Stimulated activated CD8-positive, alpha-beta memory T cell treated with anti-CD3 and anti-CD28 coated beads, Interleukin-7, amount 100 ng/mL, for 4 hours (primary cell): ENCODE data around the gene FAM20C.
"Not testable (repeated sequence)": the region's sequence is repeated elsewhere in the genome, so short reads cannot be mapped to it uniquely, and the experiment has no call there.

Source experiments
- DNase-seq, 2 donors: peaks; one replicate each; pipeline ENCODE4 v3.0.0-alpha.2; 2020; ENCODE audit warnings: low read depth in 2 of 2

FAM20C gene

GRCh38 chr7:259191-259505 lies 66.8 kb downstream of the FAM20C start:
- no peak for DNase-seq

- DNase-seq = no peak
These were observed 67.5 kb downstream of the FAM20C start for GRCh38 chr7:259751-260405.

- DNase-seq = no peak
These were observed 68.3 kb downstream of the FAM20C start for GRCh38 chr7:260441-261281.

DNA sequence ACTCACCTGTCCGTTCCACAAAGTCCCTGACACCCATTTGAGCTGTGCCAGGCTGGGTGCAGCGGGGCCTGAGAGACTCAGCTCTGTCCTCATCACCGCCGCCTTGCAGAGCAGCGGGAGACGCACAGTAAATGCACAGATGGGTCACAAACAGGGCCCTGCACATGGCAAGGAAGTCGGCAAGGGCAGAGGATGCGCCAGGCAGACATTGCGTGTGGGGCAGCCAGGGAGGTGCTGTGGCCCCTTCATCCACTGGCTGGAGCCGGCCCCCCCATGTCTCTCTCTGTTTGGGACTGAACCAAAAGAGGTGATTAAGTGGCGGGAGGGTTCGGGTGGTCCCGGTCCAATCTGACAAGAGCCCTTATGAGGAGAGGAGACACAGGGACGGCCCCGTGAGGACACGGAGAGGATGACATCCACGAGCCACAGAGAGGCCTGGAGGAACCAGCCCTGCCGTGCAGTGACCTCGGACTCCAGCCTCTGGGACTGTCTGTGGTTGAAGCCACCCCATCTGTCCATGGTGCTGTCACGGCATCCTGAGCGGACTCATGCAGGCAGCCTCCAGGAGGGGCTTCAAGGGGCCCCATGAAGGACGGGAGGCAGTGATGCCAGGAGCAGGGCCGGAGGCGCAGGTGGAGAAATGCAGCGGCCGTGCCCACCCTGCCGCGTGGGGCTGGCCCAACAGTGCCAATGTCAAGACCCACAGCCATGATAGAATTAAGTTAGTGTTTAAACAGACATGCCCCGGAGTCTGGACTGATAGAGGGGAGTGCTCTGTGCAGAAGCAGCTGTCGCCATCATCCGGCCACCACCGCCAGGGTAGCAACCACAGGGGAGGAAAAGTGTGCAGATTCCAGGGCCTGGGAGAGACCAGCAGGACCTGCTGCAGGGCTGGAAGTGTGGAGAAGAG lies 69.2 kb downstream of the FAM20C start:
- DNase-seq = no peak

GRCh38 chr7:262251-262572 lies 69.8 kb downstream of the FAM20C start:
- DNase-seq = no peak

DNA sequence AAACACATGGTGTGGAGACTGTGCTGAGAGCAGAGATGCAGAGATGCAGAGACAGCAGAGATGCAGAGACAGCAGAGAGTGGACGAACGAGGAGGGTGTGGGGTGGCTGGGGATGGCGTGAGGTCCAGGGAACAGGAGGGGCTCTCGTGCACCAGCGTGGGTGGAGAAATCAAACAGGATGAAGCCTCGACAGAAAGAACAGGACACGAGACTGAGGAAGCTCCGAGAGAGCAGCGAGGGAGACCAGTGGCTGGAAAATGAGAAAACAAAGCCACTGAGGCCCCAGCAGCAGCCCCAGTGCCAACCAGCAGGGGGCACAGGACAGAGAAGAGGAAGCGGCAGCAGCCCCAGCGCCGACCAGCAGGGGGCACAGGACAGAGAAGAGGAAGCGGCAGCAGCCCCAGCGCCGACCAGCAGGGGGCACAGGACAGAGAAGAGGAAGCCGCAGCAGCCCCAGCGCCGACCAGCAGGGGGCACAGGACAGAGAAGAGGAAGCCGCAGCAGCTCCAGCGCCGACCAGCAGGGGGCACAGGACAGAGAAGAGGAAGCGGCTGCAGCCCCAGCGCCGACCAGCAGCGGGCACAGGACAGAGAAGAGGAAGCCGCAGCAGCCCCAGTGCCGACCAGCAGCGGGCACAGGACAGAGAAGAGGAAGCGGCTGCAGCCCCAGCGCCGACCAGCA lies 70.4 kb downstream of the FAM20C start:
- not testable (repeated sequence) for DNase-seq

- not testable (repeated sequence) for DNase-seq
These were observed 71.3 kb downstream of the FAM20C start for GRCh38 chr7:263483-264351.

GRCh38 chr7:264541-265191 lies 72.3 kb downstream of the FAM20C start:
- DNase-seq = no peak

- no peak for DNase-seq
These were observed 73.0 kb downstream of the FAM20C start for GRCh38 chr7:265192-265997.

DNA sequence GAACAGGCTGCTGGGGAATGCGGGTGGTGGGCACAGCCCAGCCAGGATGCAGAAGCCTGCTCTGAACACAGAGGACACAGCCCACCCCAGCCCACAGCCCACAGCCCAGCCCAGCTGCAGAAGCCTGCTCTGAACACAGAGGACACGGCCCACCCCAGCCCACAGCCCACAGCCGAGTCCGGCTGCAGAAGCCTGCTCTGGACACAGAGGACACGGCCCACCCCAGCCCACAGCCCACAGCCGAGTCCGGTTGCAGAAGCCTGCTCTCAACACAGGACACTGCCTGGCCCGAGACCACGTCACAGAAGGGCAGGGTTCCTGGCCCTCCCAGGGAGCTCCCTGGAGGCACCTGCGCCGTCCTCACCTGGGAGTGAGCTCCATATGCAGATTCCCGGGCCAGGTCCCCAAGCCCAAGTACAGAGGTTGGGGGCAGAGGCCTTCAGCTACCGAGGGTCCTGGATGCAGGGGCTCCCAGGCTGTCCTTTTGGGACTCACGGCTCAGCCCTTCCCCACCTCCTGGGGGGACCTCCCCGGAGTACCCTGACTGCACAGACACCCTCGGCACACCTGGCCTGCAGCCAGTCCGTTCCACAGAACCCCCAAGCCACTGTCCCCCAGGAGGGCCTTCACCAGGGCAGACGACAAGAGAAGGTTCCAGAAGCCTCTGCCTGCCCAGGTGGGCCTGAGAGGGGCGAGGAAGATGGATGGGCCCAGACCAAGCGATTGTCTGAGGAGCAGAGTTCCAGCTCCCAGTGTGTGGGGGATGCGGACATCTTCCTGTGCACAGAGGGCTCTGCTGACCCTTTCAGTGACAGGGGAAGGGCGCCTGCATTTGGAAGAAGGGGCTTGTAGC lies 73.9 kb downstream of the FAM20C start:
- no peak for DNase-seq

- no peak for DNase-seq
These were observed 74.8 kb downstream of the FAM20C start for GRCh38 chr7:266851-267840.

- DNase-seq = no peak
These were observed 76.6 kb downstream of the FAM20C start for GRCh38 chr7:268991-269390.

DNA sequence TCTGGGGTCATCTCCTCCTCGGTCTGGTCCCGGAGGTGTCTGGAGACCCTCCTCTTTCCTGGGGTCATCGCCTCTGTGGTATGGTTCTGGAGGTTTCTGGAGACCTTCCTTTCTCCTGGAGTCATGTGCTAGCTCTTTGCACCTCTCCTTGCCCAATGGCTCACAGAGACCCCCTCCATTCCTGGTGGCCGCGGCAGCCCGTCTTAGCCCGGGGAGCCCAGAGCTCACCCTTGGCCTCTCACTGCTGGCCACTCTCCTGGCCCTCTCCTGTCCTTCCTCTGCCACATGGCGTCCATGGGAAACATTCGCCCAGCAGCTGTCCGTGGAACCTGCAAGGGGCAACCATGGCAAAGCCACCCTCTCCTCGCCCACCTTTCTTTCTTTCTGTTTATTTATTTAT lies 77.3 kb downstream of the FAM20C start:
- DNase-seq = no peak

DNA sequence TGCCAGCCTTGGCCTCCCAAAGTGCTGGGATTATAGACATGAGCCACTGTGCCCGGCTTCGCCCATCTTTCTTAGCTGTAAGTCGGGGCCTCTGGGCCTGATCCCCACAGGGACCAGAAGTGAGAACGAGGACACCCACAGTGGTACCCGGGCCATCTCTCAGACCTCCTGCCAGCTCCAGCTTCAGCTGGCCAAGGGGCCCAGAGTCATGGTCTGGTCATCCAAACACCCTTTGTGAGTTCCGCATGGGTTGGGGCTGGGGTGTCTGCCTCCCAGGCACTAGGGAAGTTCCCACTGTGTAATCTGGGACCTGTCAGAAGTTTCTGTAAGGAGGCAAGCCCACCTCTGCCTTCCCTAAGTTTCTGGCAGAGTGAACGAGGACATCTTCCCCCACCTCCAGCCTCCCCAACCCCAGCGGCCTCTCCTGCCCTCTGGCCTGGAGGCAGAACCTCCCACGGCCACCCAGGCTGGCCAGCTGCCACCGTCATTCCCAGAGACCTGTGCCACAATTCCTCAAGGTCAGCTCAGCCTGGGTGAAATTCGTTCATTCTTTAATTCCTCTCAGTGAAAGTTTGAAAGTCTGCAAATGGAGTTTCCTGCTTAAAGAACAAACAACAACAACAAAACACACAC lies 78.1 kb downstream of the FAM20C start:
- DNase-seq = no peak

DNA sequence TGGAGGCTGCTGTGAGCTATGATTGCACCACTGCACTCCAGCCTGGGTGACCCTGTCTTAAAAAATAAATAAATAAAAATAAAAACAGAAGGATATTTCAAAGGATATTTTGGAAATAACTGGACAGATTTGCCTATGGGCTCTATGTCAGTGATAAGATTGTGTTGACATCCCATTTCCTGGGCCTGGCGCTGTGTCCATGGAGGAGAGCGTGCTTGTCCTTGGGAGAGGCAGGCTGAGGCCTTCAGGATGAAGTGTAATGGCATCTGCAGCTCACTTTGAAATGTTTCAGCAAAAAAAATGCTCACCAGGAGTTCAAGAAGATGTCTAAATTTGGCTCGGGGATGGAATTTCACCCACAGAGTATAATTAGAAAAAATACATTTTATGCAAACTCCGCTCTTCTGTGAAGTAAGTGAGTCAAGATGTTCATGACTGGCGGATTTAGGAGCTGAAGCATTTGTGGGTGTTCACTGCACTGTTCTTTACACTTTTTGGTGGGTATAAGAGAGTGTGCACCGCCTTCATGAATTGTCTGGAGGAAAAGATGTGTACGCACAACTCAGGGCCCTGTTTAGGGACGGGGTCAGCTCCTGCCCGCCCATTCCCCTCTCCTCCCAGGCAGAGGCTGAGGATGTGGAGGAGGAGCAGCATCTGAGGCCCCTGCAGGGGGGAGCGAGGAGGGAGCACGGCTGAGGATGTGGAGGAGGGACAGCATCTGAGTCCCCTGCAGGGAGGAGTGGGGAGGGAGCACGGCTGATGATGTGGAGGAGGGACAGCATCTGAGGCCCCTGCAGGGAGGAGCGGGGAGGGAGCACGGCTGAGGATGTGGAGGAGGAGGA lies 79.1 kb downstream of the FAM20C start:
- DNase-seq = no peak

- no peak for DNase-seq
These were observed 79.8 kb downstream of the FAM20C start for GRCh38 chr7:272108-272615.
